Duodenal mucosa (tissue), 2 donors: ENCODE measurements around the gene CMTM8.

ENCODE experiments used
- H3K27ac ChIP-seq: one replicate; pipeline ENCODE4 v1.7.0; 2013; ENCODE audit warnings: low read depth, low read length
- H3K27me3 ChIP-seq, 2 donors: one replicate each; pipeline ENCODE4 v1.7.0; 2013; ENCODE audit warnings: low read length in 2 of 2, control low read depth in 1 of 2; ENCODE audit not compliant: insufficient read depth in 2 of 2, control insufficient read depth in 1 of 2
- H3K36me3 ChIP-seq, 2 donors: one replicate each; pipeline ENCODE4 v1.7.0; 2013; ENCODE audit warnings: low read length in 2 of 2, control low read depth in 1 of 2; ENCODE audit not compliant: insufficient read depth in 2 of 2, control insufficient read depth in 1 of 2
- H3K4me1 ChIP-seq, 2 donors: one replicate each; pipeline ENCODE4 v1.7.0; 2013; ENCODE audit warnings: low read length in 2 of 2, control low read depth in 1 of 2; ENCODE audit not compliant: insufficient read depth in 2 of 2, control insufficient read depth in 1 of 2
- H3K4me3 ChIP-seq, 2 donors: one replicate each; pipeline ENCODE4 v1.7.0; 2013; ENCODE audit warnings: low read length in 2 of 2, low read depth in 1 of 2
- H3K9ac ChIP-seq, 2 donors: one replicate each; pipeline ENCODE4 v1.7.0; 2013; ENCODE audit warnings: low read length in 2 of 2, low read depth in 1 of 2
- H3K9me3 ChIP-seq, 2 donors: one replicate each; pipeline ENCODE4 v1.7.0; 2013; ENCODE audit warnings: low read length in 2 of 2, control low read depth in 1 of 2; ENCODE audit not compliant: control insufficient read depth in 1 of 2

CMTM8 gene

GRCh38 chr3:32303399-32303747 lies 64.9 kb downstream of the CMTM8 start:
- no peak overlapping the region for H3K4me3 ChIP-seq
- no peak overlapping the region for H3K9ac ChIP-seq
- no peaks in the 10 kb centered on the region for H3K9me3 ChIP-seq
- H3K27me3 ChIP-seq, result no peaks in the 10 kb centered on the region
- no peaks in the 10 kb centered on the region for H3K36me3 ChIP-seq
- peaks cover 0 to 13% of the 10 kb centered on the region in 2 donors for H3K4me1 ChIP-seq
- no peak overlapping the region for H3K27ac ChIP-seq

GRCh38 chr3:32303977-32304881 lies 65.7 kb downstream of the CMTM8 start:
- H3K4me3 ChIP-seq, result no peak overlapping the region

GRCh38 chr3:32305361-32305876 lies 66.9 kb downstream of the CMTM8 start:
- H3K27me3 ChIP-seq, result no peaks in the 10 kb centered on the region
- H3K4me1 ChIP-seq, result peaks cover 0 to 13% of the 10 kb centered on the region in 2 donors
- H3K4me3 ChIP-seq, result no peak overlapping the region
- no peak overlapping the region for H3K9ac ChIP-seq
- no peaks in the 10 kb centered on the region for H3K9me3 ChIP-seq
- H3K36me3 ChIP-seq, result no peaks in the 10 kb centered on the region
- no peak overlapping the region for H3K27ac ChIP-seq

More at GRCh38 chr3:32303977-32304881, 65.7 kb downstream of the CMTM8 start:
- Histone ChIP-seq H3K9me3 (no peaks in the 10 kb centered on the region), H3K27ac (no peak overlapping the region), H3K27me3 (no peaks in the 10 kb centered on the region), H3K4me1 (peaks cover 0 to 13% of the 10 kb centered on the region in 2 donors), H3K9ac (no peak overlapping the region), H3K36me3 (no peaks in the 10 kb centered on the region)

- Histone ChIP-seq H3K27me3 (no peaks in the 10 kb centered on the region), H3K9ac (no peak overlapping the region), H3K36me3 (no peaks in the 10 kb centered on the region), H3K9me3 (no peaks in the 10 kb centered on the region), H3K4me3 (no peak overlapping the region), H3K4me1 (peaks cover 0 to 13% of the 10 kb centered on the region in 2 donors), H3K27ac (no peak overlapping the region)
Measured at GRCh38 chr3:32306072-32306471, 67.6 kb downstream of the CMTM8 start.

GRCh38 chr3:32307591-32307990 lies 69.1 kb downstream of the CMTM8 start:
- H3K27me3 ChIP-seq, result no peaks in the 10 kb centered on the region

GRCh38 chr3:32308378-32308777 lies 69.9 kb downstream of the CMTM8 start:
- Histone ChIP-seq H3K36me3 (no peaks in the 10 kb centered on the region), H3K9ac (no peak overlapping the region), H3K27ac (no peak overlapping the region), H3K4me3 (no peak overlapping the region), H3K9me3 (no peaks in the 10 kb centered on the region), H3K4me1 (peaks cover 0 to 2% of the 10 kb centered on the region in 2 donors), H3K27me3 (no peaks in the 10 kb centered on the region)

More at GRCh38 chr3:32307591-32307990, 69.1 kb downstream of the CMTM8 start:
- peaks cover 0 to 9% of the 10 kb centered on the region in 2 donors for H3K4me1 ChIP-seq
- no peak overlapping the region for H3K9ac ChIP-seq
- H3K9me3 ChIP-seq, result no peaks in the 10 kb centered on the region
- H3K27ac ChIP-seq, result no peak overlapping the region
- no peaks in the 10 kb centered on the region for H3K36me3 ChIP-seq
- H3K4me3 ChIP-seq, result no peak overlapping the region

GRCh38 chr3:32309654-32310242 lies 71.3 kb downstream of the CMTM8 start:
- Histone ChIP-seq H3K4me1 (no peaks in the 10 kb centered on the region), H3K9me3 (no peaks in the 10 kb centered on the region), H3K9ac (no peak overlapping the region), H3K27me3 (no peaks in the 10 kb centered on the region), H3K4me3 (no peak overlapping the region), H3K27ac (no peak overlapping the region), H3K36me3 (no peaks in the 10 kb centered on the region)

- H3K36me3 ChIP-seq, result no peaks in the 10 kb centered on the region
- no peaks in the 10 kb centered on the region for H3K9me3 ChIP-seq
- no peaks in the 10 kb centered on the region for H3K27me3 ChIP-seq
- H3K9ac ChIP-seq, result no peak overlapping the region
- no peak overlapping the region for H3K27ac ChIP-seq
- H3K4me1 ChIP-seq, result no peaks in the 10 kb centered on the region
- no peak overlapping the region for H3K4me3 ChIP-seq
Measured at GRCh38 chr3:32310336-32310735, 71.9 kb downstream of the CMTM8 start.

- Histone ChIP-seq H3K27ac (no peak overlapping the region), H3K36me3 (no peaks in the 10 kb centered on the region), H3K9ac (no peak overlapping the region), H3K4me1 (no peaks in the 10 kb centered on the region), H3K9me3 (no peaks in the 10 kb centered on the region), H3K4me3 (no peak overlapping the region), H3K27me3 (no peaks in the 10 kb centered on the region)
Measured at GRCh38 chr3:32310918-32311839, 72.7 kb downstream of the CMTM8 start.
